Measurements from ENCODE around the gene SEZ6L2. TPM values are rescaled to one million over a fixed set of nuclear protein-coding genes. Genes with fewer than 3 reads are reported as not detected.

The SEZ6L2 gene
- total and polyA plus RNA-seq, 2 donors (not counting 1 experiment from before 2014, with no cell fraction given), result 1.2 to 1.8 TPM

DNA sequence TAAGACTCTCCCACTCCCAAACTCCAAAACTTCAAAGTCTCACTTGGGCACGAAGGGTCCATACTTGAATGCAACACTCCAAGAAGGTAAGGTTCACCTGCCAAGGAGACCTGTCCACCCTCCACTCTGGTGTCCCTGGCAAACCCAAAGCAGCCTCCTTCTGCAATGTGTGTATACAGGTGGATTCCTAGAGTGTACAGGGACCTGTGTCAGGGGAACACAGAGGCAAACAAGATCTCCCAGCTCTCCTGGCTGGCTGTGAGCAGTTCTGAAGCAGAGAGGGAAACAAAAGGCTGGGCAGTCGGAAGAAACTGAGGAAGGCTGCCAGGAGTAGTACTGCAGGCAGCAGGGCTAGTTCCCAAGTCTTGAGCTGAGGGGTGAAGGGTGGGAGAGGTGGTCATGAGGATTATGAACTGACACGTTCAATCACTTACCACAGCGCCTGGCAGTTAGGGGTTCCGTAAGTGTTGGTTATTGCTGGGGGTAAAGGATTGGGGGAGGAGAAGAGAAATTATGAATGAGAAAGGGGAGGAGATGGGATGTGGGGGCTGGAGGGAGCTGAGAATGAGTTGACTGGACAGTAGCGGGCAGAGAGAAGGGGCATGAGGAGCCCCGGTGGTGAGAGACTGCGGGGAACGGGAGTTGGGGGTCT is 25.9 kb upstream of the SEZ6L2 start:
- H3K4me3 ChIP-seq (replicated peaks in 1 of 4; ENCODE audit: control extremely low read depth in 1 of 4, insufficient read depth in 1 of 4, low read depth in 3 of 4, low read length in 4 of 4), result peak overlapping the region; percentile 59 to 90 (median 84)
- H3K27ac ChIP-seq (ENCODE audit: insufficient read depth, low read length), result peak overlapping the region; percentile 90
- peaks cover 14% of the 10 kb centered on the region for H3K4me1 ChIP-seq (ENCODE audit: control insufficient read depth, extremely low read depth, insufficient read depth, low read length)
- peaks cover 11% of the 10 kb centered on the region for H3K79me2 ChIP-seq (ENCODE audit: control insufficient read depth, insufficient read depth, low read length)
- peak overlapping the region; percentile 82 for H3K4me2 ChIP-seq (ENCODE audit: extremely low read depth, insufficient read depth, low read length)
- TF ChIP-seq, protein P1, sequence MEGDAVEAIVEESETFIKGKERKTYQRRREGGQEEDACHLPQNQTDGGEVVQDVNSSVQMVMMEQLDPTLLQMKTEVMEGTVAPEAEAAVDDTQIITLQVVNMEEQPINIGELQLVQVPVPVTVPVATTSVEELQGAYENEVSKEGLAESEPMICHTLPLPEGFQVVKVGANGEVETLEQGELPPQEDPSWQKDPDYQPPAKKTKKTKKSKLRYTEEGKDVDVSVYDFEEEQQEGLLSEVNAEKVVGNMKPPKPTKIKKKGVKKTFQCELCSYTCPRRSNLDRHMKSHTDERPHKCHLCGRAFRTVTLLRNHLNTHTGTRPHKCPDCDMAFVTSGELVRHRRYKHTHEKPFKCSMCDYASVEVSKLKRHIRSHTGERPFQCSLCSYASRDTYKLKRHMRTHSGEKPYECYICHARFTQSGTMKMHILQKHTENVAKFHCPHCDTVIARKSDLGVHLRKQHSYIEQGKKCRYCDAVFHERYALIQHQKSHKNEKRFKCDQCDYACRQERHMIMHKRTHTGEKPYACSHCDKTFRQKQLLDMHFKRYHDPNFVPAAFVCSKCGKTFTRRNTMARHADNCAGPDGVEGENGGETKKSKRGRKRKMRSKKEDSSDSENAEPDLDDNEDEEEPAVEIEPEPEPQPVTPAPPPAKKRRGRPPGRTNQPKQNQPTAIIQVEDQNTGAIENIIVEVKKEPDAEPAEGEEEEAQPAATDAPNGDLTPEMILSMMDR (conservative IDR thresholded peaks at IDR 0.05 in 1 of 2, IDR thresholded peaks at IDR 0.05 in 1 of 2; ENCODE audit: low read depth in 1 of 2, low read length in 2 of 2), result no peak
- TF ChIP-seq EZH2 (IDR thresholded peaks at IDR 0.05; ENCODE audit: low read length, missing control alignments), result no peak
- no peaks in the 10 kb centered on the region for H3K9me3 ChIP-seq (ENCODE audit: control insufficient read depth, insufficient read depth, low read depth, low read length)
- no peaks in the 10 kb centered on the region for H3K27me3 ChIP-seq (ENCODE audit: control insufficient read depth, insufficient read depth, low read length)
- peak overlapping the region; percentile 90 for H3K9ac ChIP-seq (ENCODE audit: insufficient read depth, low read length)
- H2AFZ ChIP-seq (ENCODE audit: low read length), result peak overlapping the region; percentile 75
- no peaks in the 10 kb centered on the region for H4K20me1 ChIP-seq (ENCODE audit: control insufficient read depth, extremely low read depth, insufficient read depth, low read length)
- DNase-seq (ENCODE audit: low read depth in 2 of 2), result peak in 1 of 2 donors; percentile 10
- no peaks in the 10 kb centered on the region for H3K36me3 ChIP-seq (ENCODE audit: control insufficient read depth, insufficient read depth, low read length)

GRCh38 chr16:29922986-29923501 is 23.7 kb upstream of the SEZ6L2 start:
- H3K36me3 ChIP-seq (ENCODE audit: control insufficient read depth, insufficient read depth, low read length), result peaks cover 3% of the 10 kb centered on the region
- H3K9ac ChIP-seq (ENCODE audit: insufficient read depth, low read length), result no peak overlapping the region
- peaks cover 14% of the 10 kb centered on the region for H3K4me1 ChIP-seq (ENCODE audit: control insufficient read depth, extremely low read depth, insufficient read depth, low read length)
- TF ChIP-seq, protein P1 (conservative IDR thresholded peaks at IDR 0.05 in 1 of 2, IDR thresholded peaks at IDR 0.05 in 1 of 2; ENCODE audit: low read depth in 1 of 2, low read length in 2 of 2), result no peak
- TF ChIP-seq EZH2 (IDR thresholded peaks at IDR 0.05; ENCODE audit: low read length, missing control alignments), result no peak
- no peak overlapping the region for H3K4me3 ChIP-seq (replicated peaks in 1 of 4; ENCODE audit: control extremely low read depth in 1 of 4, insufficient read depth in 1 of 4, low read depth in 3 of 4, low read length in 4 of 4)
- DNase-seq (ENCODE audit: low read depth in 2 of 2), result no peak
- H3K27me3 ChIP-seq (ENCODE audit: control insufficient read depth, insufficient read depth, low read length), result no peaks in the 10 kb centered on the region
- peaks cover 11% of the 10 kb centered on the region for H3K79me2 ChIP-seq (ENCODE audit: control insufficient read depth, insufficient read depth, low read length)
- no peak overlapping the region for H2AFZ ChIP-seq (ENCODE audit: low read length)
- no peaks in the 10 kb centered on the region for H3K9me3 ChIP-seq (ENCODE audit: control insufficient read depth, insufficient read depth, low read depth, low read length)
- H3K27ac ChIP-seq (ENCODE audit: insufficient read depth, low read length), result no peak overlapping the region
- no peak overlapping the region for H3K4me2 ChIP-seq (ENCODE audit: extremely low read depth, insufficient read depth, low read length)
- H4K20me1 ChIP-seq (ENCODE audit: control insufficient read depth, extremely low read depth, insufficient read depth, low read length), result no peaks in the 10 kb centered on the region

DNA sequence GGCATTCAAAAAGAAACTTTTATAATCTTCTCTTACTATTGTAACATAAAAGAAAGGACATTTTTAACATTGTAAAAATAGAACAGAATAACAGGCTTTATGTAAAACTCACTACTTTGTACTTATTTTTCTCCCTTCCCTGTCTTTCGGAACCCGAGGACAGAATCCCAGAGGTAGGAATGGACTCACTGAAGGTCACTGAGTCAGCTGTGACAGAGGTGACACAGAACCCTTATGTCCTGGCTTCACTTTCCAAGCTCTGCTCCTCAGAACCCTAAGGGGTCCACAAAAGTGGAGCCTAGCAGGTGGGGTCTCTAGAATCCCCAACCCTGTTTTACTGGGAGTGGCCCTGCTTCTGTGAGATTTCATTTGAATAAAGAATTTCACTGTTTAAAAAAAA is 23.0 kb upstream of the SEZ6L2 start:
- H3K4me1 ChIP-seq (ENCODE audit: control insufficient read depth, extremely low read depth, insufficient read depth, low read length), result peaks cover 14% of the 10 kb centered on the region

More for the DNA sequence above, 23.0 kb upstream of the SEZ6L2 start:
- H3K27ac ChIP-seq (ENCODE audit: insufficient read depth, low read length), result no peak overlapping the region
- no peak overlapping the region for H2AFZ ChIP-seq (ENCODE audit: low read length)
- no peaks in the 10 kb centered on the region for H3K27me3 ChIP-seq (ENCODE audit: control insufficient read depth, insufficient read depth, low read length)
- H4K20me1 ChIP-seq (ENCODE audit: control insufficient read depth, extremely low read depth, insufficient read depth, low read length), result no peaks in the 10 kb centered on the region
- no peak overlapping the region for H3K4me2 ChIP-seq (ENCODE audit: extremely low read depth, insufficient read depth, low read length)
- peaks cover 11% of the 10 kb centered on the region for H3K79me2 ChIP-seq (ENCODE audit: control insufficient read depth, insufficient read depth, low read length)
- H3K9ac ChIP-seq (ENCODE audit: insufficient read depth, low read length), result no peak overlapping the region
- DNase-seq (ENCODE audit: low read depth in 2 of 2), result no peak
- TF ChIP-seq, protein P1 (conservative IDR thresholded peaks at IDR 0.05 in 1 of 2, IDR thresholded peaks at IDR 0.05 in 1 of 2; ENCODE audit: low read depth in 1 of 2, low read length in 2 of 2), result no peak
- TF ChIP-seq EZH2 (IDR thresholded peaks at IDR 0.05; ENCODE audit: low read length, missing control alignments), result no peak
- no peak overlapping the region for H3K4me3 ChIP-seq (replicated peaks in 1 of 4; ENCODE audit: control extremely low read depth in 1 of 4, insufficient read depth in 1 of 4, low read depth in 3 of 4, low read length in 4 of 4)
- H3K36me3 ChIP-seq (ENCODE audit: control insufficient read depth, insufficient read depth, low read length), result peaks cover 3% of the 10 kb centered on the region
- no peaks in the 10 kb centered on the region for H3K9me3 ChIP-seq (ENCODE audit: control insufficient read depth, insufficient read depth, low read depth, low read length)
